NCI-H2081 (cell line): ENCODE data around the gene METTL5.
"Not testable (repeated sequence)": the region's sequence is repeated elsewhere in the genome, so short reads cannot be mapped to it uniquely, and the experiment has no call there.

ENCODE experiments used
- DNase-seq, 2 experiments: peaks; one replicate each; lab custom pipeline; 2025; lab: John Stamatoyannopoulos, UW

The METTL5 gene

DNA sequence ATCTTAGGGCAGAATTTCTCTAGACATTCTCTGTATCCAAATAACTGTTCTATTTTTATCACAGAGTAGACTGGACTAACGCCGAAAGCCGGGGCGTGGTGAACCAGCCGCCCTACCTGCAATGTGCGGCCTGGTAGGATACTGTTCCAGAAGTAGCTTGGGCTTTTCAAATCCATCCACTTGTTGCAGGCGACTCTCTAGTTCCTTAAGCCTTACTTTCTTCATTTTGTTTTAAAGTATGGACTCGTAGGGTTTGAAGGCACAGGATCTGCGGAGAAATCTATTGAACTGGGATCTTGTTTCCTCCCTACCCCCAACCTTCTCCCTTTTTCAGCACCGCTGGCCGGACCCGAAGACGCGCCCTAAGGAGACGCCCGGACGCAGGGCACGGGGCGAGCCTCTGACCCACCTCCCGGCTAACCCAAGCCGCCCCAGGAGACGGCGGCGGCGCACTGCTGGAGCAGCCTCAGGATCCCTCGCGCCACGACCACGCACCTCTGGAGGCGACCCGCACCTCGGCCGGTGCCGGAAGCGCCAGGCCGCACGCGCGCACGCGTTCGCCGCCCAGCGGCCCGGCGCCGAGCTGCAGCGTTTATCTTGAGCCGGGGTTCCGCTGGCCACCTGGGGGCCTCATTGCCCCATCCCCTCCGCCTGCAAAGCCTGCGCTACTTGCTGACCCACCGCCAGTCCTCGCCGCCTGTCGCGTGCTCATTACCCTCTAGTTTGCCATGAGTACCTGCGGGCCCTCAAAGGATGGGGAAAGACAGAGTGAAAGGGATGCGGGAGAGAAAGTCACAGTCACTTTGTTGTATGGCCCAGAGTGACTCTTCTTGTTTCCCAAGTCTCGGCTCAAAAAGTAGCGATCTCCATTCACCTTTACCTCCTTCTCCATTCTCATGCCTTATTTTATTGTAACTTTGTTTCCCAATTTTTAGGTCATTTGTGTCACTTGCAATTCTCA, at the start of gene METTL5:
Gene METTL5 (minus strand): TSS at position 533 of the 961 bp plus-strand sequence. CDS start 308 bp downstream, at position 225.
- DNase-seq = peak; percentile 83 to 85

DNA sequence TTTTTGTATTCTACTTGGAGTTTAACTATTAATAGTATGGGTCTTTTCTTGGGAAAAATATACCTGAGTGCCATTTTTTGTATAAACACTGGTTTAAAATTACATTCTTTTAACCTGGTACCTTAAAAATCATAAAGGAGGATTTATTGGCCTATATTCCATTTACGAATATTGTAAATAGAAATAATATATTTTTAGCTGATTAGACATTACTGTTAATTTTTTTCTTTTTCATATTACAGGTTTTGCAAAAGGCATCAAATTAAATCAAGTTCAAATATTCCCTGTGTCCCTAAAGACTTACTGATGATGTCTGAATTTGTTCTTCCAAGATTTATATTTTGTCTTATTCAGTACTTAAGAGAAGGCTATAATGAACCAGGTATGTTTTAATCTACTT, 47.3 kb upstream of the METTL5 start:
- DNase-seq = no peak

DNA sequence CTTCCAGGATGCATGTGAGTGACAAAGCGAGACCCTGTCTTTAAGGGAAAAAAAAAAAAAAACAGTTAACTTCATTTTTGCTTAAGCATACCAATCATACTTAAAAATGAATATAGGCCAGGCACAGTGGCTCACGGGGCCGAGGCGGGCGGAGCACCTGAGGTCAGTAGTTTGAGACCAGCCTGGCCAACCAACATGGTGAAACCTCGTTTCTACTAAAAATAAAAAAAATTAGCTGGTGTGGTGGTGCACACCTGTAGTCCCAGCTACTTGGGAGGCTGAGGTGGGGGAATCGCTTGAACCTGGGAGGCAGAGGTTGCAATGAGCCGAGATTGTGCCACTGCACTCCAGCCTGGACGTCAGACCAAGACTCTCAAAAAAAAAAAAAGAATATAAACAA, 46.7 kb upstream of the METTL5 start:
- not testable (repeated sequence) for DNase-seq

DNA sequence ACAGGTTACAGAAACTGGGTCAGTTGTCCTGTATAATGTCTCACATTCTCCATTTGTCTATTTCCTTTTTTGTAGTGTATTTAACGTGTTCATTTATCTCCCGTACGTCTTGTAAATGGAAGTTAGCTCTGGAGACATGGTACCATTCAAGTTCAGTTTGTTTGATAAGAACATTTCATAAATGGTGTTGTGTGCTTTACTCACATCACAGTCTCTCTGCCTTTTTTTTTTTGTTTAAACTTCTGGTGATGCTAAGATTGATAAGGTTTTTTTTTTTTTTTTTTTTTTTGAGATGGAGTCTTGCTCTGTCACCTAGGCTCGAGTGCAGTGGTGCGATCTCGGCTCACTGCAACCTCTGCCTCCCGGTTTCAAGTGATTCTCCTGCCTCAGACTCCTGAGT, 44.2 kb upstream of the METTL5 start:
- no peak for DNase-seq

DNA sequence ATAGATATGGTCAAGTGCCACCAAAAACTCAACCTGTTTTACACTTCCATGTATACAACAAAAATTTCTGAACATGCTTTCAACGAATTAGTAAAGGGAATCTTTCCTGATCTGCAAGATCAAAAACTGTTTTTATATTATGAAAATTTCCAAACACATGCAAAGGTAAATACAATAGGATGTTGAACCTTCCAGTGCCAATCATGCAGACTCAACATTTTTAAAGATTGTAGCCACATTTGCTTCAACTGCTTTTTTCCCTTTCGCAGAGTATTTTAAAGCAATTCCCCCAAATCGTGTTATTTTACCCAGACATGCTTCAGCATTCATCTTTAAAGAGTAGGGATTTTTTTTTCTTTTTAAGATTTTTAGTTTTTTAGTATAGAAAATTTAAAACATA, 42.9 kb upstream of the METTL5 start:
- DNase-seq = no peak

DNA sequence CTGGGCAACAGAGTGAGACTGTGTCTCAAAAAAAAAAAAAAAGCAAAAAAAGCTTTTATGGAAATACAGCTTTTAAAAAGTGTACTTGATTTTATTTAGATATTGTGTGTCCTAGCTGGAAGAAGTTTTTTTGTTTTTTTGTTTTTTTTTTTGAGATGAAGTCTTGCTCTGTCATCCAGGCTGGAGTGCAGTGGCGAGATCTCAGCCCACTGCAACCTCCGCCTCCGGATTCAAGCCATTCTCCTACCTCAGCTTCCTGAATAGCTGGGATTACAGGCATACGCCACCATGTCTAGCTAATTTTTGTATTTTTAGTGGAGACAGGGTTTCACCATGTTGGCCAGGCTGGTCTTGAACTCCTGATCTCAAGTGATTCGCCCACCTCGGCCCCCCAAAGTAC, 41.5 kb upstream of the METTL5 start:
- DNase-seq = not testable (repeated sequence)

DNA sequence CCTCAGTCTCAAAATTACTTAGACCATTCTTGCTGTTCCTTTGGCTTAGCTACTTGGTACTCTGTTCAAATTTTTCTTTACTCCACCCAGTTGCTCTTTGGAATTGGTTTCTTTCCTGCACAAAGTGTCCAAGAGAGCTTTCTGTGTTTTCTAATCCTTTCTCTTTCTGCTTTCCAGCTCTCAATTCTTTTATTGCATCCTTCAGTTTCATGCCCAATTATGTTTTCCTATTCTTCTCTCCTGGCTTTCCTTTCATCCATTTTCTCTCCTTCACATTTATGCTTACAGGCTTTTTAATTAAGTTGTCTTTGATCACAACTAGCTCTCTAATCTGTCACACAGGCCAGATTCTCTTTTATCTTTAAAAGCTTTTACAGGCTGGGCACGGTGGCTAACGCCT, 40.8 kb upstream of the METTL5 start:
- DNase-seq = no peak

DNA sequence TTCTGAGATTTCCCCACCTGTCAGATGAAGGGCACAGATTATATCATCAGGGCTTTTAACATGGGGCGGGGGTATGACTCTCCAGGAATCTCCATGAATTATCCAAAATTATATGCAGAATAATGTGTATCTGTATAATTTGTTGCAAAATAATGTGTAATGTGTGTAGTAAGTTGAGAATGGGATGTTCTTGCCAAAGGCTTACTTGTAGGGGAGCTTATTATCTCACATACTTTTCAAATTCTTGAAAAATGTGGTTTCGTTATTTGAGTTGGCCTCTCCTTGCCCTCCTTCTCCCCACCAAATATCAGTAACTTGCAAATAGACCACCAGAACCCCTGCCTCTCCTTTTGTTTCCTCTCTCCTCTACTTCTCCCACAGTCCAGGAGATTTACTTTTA, 38.1 kb upstream of the METTL5 start:
- no peak for DNase-seq

DNA sequence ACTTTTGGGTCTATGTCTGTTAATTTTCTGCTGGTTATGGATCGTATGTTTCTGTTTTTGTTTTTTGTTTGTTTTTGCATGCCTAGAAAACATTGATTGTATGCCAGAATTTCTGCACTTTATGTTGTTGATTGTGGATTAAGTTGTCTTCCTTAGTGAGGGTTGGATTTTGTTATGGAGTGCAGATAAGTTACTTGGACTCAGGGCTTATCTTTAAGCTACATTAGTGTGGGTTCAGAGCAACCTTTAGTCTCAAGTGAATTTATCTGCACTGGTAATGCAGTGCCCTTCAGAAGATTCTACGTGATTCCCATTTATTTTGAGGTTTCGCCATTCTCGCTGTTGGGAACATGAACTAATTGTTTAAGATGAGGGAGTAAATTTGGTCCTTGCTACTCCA, 35.4 kb upstream of the METTL5 start:
- no peak for DNase-seq

DNA sequence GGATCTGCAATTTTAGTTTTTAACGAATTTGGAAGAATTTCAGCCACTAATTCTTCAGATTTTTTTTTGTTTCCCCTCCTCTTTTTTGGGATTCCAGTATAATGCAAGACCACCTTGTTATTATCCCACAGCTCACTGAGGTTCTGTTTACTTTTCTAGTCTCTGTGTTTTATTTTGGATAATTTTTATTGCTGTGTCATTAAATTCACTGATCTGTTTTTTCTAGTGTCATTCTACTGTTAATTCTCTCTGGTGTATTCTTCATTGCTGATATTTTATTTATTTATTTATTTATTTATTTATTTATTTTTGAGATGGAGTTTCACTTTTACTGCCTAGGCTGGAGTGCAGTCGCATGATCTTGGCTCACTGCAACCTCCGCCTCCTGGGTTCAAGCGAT, 34.7 kb upstream of the METTL5 start:
- DNase-seq = no peak

DNA sequence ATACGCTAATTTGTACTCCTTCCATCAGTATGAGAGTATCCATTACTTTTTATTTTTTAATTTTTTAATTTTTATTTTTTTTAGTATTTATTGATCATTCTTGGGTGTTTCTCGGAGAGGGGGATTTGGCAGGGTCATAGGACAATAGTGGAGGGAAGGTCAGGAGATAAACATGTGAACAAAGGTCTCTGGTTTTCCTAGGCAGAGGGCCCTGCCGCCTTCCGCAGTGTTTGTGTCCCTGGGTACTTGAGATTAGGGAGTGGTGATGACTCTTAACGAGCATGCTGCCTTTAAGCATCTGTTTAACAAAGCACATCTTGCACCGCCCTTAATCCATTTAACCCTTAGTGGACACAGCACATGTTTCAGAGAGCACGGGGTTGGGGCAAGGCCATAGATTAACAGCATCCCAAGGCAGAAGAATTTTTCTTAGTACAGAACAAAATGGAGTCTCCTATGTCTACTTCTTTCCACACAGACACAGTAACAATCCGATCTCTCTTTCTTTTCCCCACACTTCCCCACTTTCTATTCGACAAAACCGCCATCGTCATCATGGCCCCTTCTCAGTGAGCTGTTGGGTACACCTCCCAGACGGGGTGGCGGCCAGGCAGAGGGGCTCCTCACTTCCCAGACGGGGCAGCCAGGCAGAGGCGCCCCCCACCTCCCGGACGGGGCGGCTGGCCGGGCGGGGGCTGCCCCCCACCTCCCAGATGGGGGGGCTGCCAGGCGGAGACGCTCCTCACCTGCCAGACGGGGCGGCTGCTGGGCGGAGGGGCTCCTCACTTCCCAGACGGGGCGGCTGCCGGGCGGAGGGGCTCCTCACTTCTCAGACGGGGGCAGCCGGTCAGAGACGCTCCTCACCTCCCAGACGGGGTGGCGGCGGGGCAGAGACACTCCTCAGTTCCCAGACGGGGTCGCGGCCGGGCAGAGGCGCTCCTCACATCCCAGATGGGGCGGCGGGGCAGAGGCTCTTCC, 30.9 kb upstream of the METTL5 start:
- not testable (repeated sequence) for DNase-seq

DNA sequence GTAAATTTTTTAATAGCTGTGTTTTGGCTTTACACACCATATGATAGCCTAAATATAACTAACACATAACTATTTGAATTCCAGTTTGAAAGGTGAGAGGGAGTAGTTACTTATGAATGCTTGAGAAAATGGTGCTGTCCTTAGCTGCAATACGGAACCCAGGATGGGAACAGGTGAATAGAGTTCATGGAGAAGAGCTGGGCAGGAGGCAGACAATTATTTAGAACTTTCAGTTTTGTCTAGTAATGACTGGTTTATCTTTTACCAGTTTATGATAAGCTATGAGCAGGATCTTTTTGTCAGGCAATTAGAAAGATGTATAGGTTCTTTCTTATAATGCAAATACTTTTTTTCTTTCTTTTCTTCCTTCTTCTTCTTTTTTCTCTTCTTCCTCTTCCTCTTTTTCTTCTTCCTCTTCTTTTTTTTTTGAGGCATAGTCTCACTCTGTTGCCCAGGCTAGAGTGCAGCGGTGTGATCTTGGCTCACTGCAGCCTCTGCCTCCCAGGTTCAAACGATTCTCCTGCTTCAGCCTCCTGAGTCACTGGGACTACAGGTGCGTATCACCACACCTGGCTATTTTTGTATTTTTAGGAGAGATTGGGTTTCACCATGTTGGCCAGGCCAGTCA, 28.4 kb upstream of the METTL5 start:
- no peak for DNase-seq

DNA sequence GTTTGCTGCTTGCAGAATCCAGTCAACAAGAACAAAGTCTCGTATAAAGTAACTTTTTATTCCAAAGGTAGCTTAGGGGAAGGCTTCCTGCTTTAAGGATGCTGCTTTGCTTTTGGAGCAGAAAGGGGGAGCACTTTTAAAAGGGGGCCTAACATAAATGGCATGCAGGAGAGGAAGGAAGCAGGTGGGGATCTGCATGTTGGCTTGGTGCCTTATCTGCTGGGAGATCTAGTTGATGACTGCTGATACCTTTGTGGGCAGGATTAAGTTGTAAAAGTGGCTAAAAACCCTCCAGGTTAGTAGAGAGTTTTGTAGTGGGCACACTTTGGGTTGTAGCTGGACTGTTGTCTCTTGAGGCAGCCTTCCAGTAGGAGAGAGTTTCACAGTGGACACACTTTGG, 25.0 kb upstream of the METTL5 start:
- DNase-seq = no peak

DNA sequence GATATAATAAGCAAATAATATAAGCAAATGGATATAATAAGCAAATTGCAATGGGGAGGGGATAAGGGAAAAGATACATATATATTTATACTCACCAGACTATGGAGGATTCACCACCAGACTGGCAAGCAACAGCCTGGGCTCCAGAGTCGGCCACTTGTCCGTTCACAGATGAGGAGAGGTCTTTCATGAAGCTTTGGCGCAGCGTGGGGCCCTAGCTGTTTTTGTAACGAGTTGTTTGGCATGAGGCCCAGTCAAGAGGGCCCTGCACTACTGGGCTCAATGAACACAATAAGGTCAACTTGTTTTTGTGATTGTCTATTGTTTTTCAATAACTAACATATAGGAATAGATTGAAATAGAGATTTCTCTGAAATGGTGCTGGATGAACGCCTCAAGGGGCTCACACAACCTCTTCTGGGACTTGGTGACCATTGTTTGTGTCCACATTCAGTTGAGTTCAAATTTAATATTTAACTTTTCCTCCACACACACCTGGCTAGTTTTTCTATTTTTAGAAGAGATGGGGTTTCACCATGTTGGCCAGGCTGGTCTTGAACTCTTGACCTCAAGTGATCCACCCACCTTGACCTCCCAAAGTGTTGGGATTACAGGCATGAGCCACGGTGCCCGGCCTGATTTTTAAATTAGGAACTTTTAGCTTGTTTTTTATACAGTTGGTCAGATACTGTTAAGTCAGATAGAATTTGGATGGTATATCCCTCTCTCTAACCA, 24.4 kb upstream of the METTL5 start:
- DNase-seq = peak; percentile 9 to 49

DNA sequence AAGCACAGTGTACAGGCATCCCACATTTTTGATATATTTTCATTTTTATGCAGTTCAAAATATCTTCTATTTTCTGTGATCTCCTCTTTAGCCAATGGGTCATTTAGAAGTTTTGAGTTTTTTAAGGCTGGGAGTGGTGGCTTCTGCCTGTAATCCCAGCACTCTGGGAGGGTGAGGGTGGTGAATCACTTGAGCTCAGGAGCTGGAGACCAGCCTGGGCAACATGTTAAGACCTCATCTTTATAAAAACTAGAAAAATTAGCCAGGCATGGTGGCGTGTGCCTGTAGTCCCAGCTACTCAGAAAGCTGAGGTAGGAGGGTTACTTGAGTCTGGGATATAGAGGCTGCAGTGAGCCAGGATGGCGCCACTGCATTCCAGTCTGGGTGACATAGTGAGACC, 20.3 kb upstream of the METTL5 start:
- no peak for DNase-seq

DNA sequence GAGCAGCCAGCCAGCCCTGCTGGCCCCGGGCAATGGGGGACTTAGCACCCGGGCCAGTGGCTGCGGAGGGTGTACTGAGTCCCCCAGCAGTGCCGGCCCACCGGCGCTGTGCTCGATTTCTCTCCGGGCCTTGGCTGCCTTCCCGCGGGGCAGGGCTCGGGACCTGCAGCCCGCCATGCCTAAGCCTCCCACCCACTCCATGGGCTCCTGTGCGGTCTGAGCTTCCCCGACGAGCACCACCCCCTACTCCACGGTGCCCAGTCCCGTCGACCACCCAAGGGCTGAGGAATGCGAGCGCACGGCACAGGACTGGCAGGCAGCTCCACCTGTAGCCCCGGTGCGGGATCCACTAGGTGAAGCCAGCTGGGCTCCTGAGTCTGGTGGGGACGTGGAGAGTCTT, 16.9 kb upstream of the METTL5 start:
- not testable (repeated sequence) for DNase-seq

DNA sequence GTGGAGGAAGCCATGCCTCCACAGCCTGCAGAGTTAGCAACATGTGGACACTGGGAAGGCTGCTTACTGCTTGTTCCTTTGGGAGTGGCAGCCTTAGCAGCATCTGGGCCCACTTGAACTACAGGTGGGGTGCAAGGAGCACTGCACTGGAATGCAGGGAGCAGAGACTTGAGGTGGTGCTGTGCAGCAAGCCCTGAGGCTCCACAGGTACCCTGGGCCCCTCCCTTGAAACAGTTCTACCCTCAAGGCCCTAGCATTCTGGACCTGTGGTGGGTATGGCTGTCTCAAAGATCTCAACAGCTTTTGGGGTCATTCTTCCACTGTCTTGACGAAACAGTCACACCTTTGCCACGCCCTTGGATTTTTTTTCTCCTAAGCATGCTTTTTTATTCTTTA, 16.0 kb upstream of the METTL5 start:
- DNase-seq = no peak

DNA sequence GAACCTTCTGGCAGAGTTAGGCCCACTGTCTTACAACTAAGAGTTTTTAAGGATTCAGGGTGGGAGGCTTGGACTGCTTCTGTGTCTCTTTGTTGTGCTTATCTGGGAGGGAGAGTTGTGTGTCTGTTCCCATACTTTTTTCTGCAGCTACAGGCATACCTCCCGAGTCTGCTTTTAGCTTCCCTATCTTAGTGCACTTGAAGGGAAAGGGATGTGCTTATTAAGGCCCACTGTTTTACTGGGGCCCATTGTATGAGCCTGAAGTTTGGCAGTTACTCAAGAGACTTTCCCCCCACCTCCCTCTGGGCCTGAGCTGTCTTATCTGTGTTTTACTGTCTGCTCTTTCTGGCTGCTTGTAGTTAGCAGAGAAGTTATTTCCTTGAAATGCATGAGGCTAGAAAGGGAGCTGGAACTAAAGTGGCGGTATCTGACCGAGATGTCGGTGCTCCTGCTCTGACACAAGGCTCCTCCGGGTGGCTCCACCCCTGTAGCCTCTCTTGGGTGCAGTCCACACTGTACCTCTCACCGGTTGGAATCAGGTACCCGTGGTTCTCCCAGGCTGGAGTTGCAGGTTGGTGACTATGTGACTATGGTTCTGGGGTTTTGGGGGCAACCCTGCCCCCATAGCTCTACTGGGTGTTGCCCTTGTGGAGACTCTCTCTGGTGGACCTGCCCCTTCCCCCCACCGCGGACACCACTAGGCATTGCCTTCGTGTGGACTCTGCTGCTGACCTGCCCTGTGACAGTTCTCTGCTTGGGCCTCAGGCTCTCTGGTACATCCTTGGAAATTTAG, 15.4 kb upstream of the METTL5 start:
- no peak for DNase-seq

DNA sequence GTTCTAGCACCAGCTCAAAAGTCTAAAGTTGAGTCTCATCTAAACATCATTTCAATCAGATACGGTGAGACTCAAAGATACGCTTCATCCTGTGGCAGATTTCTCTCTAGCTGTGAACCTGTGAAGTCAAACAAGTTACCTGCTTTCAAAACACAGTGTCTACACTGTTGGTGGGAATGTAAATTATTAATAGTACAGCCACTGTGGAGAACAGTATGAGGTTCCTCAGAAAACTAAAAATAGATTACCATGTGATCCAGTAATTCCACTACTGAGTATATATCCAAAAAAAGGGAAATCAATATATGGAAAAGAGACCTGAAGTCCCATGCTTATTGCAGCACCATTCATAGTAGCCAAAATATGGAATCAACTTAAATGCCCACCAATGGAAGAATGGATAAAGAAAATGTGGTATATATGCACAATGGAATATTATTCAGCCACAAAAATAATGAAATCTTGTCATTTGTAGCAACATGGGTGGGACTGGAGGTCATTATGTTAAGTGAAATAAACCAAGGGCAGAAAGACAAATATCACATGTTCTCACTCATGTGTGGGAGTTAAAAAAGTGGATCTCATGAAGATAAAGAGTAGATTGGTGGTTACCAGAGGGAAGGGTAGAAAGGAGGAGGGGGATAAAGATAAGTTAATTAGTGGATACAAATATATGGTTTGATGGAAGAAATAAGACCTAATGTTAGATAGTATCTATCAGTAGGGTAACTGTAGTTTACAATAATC, 14.2 kb upstream of the METTL5 start:
- no peak for DNase-seq

DNA sequence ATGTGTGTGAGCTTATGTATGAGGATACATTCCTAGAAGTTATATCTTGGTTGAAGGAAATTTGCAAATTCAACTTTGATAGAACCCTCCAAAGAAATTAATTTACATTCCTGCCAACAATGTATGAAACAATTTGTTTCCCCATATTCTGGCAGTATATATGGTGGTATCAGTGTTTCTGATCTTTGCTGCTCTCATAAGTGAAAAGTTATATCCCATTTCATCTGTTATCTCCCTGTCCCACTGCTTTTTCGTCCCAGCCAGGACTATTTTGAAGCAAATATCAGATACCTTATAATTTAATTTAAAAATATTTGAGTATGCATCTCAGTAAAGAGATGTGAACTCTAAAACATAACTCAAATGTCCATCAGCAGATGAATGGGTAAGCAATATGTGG, 9.7 kb upstream of the METTL5 start:
- no peak for DNase-seq
